Fibroblast of lung (primary cell): Measurements from ENCODE around the gene CAPRIN1. TPM values are rescaled to one million over a fixed set of nuclear protein-coding genes. Genes with fewer than 3 reads are reported as not detected.

ENCODE experiments used
- DNase-seq, 2 donors: peaks; one replicate each; pipeline versions ENCODE4 v3.0.0 to v3.0.0-alpha.2; 2010; ENCODE audit warnings: low read depth in 2 of 2
- H2AFZ ChIP-seq: 2 replicates; pipeline ENCODE4 v1.5.1; 2012; ENCODE audit warnings: low read length, control low read depth, inconsistent platforms
- H3K27ac ChIP-seq: 2 replicates; pipeline ENCODE4 v1.5.1; 2011; ENCODE audit warnings: low read length, control low read depth; ENCODE audit not compliant: insufficient read depth
- H3K27me3 ChIP-seq: 2 replicates; pipeline ENCODE4 v1.5.1; 2011; ENCODE audit warnings: mild to moderate bottlenecking, low read length; ENCODE audit not compliant: control insufficient read depth, insufficient read depth
- H3K36me3 ChIP-seq: 2 replicates; pipeline ENCODE4 v1.5.1; 2011; ENCODE audit warnings: low read length; ENCODE audit not compliant: control insufficient read depth, insufficient read depth
- H3K4me1 ChIP-seq: 2 replicates; pipeline ENCODE4 v1.5.1; 2011; ENCODE audit warnings: low read length; ENCODE audit not compliant: control insufficient read depth, insufficient read depth; ENCODE audit errors: extremely low read depth
- H3K4me2 ChIP-seq: 2 replicates; pipeline ENCODE4 v1.5.1; 2011; ENCODE audit warnings: low read length, control low read depth; ENCODE audit not compliant: insufficient read depth; ENCODE audit errors: extremely low read depth
- H3K4me3 ChIP-seq, 4 experiments: fragments of 200-600 bp in 1 of 4; sonication (generic) in 1 of 4; replicated peaks in 1 of 4; 2 replicates each; pipeline ENCODE4 v1.5.1; 2011 to 2016; ENCODE audit warnings: low read length in 4 of 4, low read depth in 3 of 4, mild to moderate bottlenecking in 3 of 4, control low read depth in 2 of 4, inconsistent platforms in 1 of 4, mixed read lengths in 1 of 4; ENCODE audit not compliant: insufficient read depth in 1 of 4; ENCODE audit errors: control extremely low read depth in 1 of 4
- H3K79me2 ChIP-seq: 2 replicates; pipeline ENCODE4 v1.5.1; 2012; ENCODE audit warnings: mild to moderate bottlenecking, low read length, inconsistent platforms; ENCODE audit not compliant: control insufficient read depth, insufficient read depth
- H3K9ac ChIP-seq: 2 replicates; pipeline ENCODE4 v1.5.1; 2011; ENCODE audit warnings: mild to moderate bottlenecking, low read length, control low read depth; ENCODE audit not compliant: insufficient read depth
- H3K9me3 ChIP-seq: 2 replicates; pipeline ENCODE4 v1.5.1; 2012; ENCODE audit warnings: low read depth, low read length; ENCODE audit not compliant: control insufficient read depth, insufficient read depth
- H4K20me1 ChIP-seq: 2 replicates; pipeline ENCODE4 v1.5.1; 2011; ENCODE audit warnings: low read length; ENCODE audit not compliant: control insufficient read depth, insufficient read depth; ENCODE audit errors: extremely low read depth
- CTCF ChIP-seq, 2 donors: IDR thresholded peaks in 1 of 2; conservative IDR thresholded peaks in 1 of 2; 1 replicate in 1 of 2; 2 replicates in 1 of 2; pipeline ENCODE4 v1.5.1; 2011 to 2012; ENCODE audit warnings: low read length in 2 of 2, control low read depth in 1 of 2, inconsistent platforms in 1 of 2, low read depth in 1 of 2, mild to moderate bottlenecking in 1 of 2
- EZH2 ChIP-seq: IDR thresholded peaks from 2 replicates; pipeline ENCODE4 v1.5.1; 2012; ENCODE audit warnings: low read length, control low read depth, mild to moderate bottlenecking; ENCODE audit errors: missing control alignments
- polyA plus RNA-seq, 2 donors: library from polyadenylated mRNA; depleted of rRNA in 1 of 2; stranded (reverse) in 1 of 2; unstranded in 1 of 2; fragments of >200 nt; gene quantifications; 2 replicates each; pipeline ENCODE4 v1.2.1, GENCODE V29; 2011 to 2012; ENCODE audit warnings: missing spikeins in 1 of 2
- total RNA-seq: library from RNA; depleted of rRNA; stranded (reverse); fragments of >200 nt; gene quantifications from 2 replicates; pipeline ENCODE4 v1.2.1, GENCODE V29; 2014

Gene CAPRIN1
- total and polyA plus RNA-seq, 2 donors (not counting 1 experiment from before 2014, with no cell fraction given): 203 to 220 TPM

GRCh38 chr11:34105957-34106504 lies 54.5 kb downstream of the CAPRIN1 start:
- H2AFZ ChIP-seq: peak overlapping the region; percentile 80
- H3K79me2 ChIP-seq: peaks cover 29% of the 10 kb centered on the region

GRCh38 chr11:34111722-34112270 lies 60.3 kb downstream of the CAPRIN1 start:
- Histone ChIP-seq H3K9me3 (no peaks in the 10 kb centered on the region), H3K36me3 (peaks cover 21% of the 10 kb centered on the region), H3K9ac (no peak overlapping the region), H3K27me3 (no peaks in the 10 kb centered on the region), H2AFZ (no peak overlapping the region), H3K4me3 (no peak overlapping the region), H3K4me2 (no peak overlapping the region), H4K20me1 (no peaks in the 10 kb centered on the region), H3K27ac (no peak overlapping the region), H3K79me2 (peaks cover 16% of the 10 kb centered on the region), H3K4me1 (no peaks in the 10 kb centered on the region)
- DNase-seq: no peak
- TF ChIP-seq CTCF (conservative IDR thresholded peaks at IDR 0.05 in 1 of 2, IDR thresholded peaks at IDR 0.05 in 1 of 2; ENCODE audit: low read depth in 1 of 2, low read length in 2 of 2) (no peak), EZH2 (no peak)

More at GRCh38 chr11:34105957-34106504, 54.5 kb downstream of the CAPRIN1 start:
- peak overlapping the region; percentile 93 for H3K9ac ChIP-seq
- TF ChIP-seq CTCF (conservative IDR thresholded peaks at IDR 0.05 in 1 of 2, IDR thresholded peaks at IDR 0.05 in 1 of 2; ENCODE audit: low read depth in 1 of 2, low read length in 2 of 2): no peak
- no peak for TF ChIP-seq EZH2
- no peaks in the 10 kb centered on the region for H3K9me3 ChIP-seq
- H3K27me3 ChIP-seq: no peaks in the 10 kb centered on the region
- peak overlapping the region; percentile 67 for H3K4me2 ChIP-seq
- no peaks in the 10 kb centered on the region for H3K4me1 ChIP-seq
- peak overlapping the region; percentile 97 for H3K27ac ChIP-seq
- peak; percentile 23 to 34 for DNase-seq
- no peaks in the 10 kb centered on the region for H4K20me1 ChIP-seq
- H3K4me3 ChIP-seq: peak overlapping the region; percentile 89 to 96 (median 96)
- peaks cover 5% of the 10 kb centered on the region for H3K36me3 ChIP-seq

GRCh38 chr11:34114014-34114413 lies 62.5 kb downstream of the CAPRIN1 start:
- no peak overlapping the region for H2AFZ ChIP-seq
- H3K4me2 ChIP-seq: no peak overlapping the region
- no peaks in the 10 kb centered on the region for H3K9me3 ChIP-seq
- DNase-seq: no peak
- H3K9ac ChIP-seq: no peak overlapping the region
- no peak overlapping the region for H3K27ac ChIP-seq
- no peak overlapping the region for H3K4me3 ChIP-seq
- H4K20me1 ChIP-seq: no peaks in the 10 kb centered on the region
- peaks cover 29% of the 10 kb centered on the region for H3K36me3 ChIP-seq
- H3K79me2 ChIP-seq: no peaks in the 10 kb centered on the region
- no peaks in the 10 kb centered on the region for H3K4me1 ChIP-seq
- H3K27me3 ChIP-seq: no peaks in the 10 kb centered on the region
- TF ChIP-seq CTCF (conservative IDR thresholded peaks at IDR 0.05 in 1 of 2, IDR thresholded peaks at IDR 0.05 in 1 of 2; ENCODE audit: low read depth in 1 of 2, low read length in 2 of 2) (no peak), EZH2 (no peak)
